Raji (cell line): ENCODE results near the gene COL27A1.

Experiments used
- POLR2A ChIP-seq: IDR thresholded peaks from 2 replicates; pipeline ENCODE4 v1.6.1; 2011; ENCODE audit warnings: low read depth, low read length, control low read depth; ENCODE audit not compliant: insufficient read depth

COL27A1 gene

DNA sequence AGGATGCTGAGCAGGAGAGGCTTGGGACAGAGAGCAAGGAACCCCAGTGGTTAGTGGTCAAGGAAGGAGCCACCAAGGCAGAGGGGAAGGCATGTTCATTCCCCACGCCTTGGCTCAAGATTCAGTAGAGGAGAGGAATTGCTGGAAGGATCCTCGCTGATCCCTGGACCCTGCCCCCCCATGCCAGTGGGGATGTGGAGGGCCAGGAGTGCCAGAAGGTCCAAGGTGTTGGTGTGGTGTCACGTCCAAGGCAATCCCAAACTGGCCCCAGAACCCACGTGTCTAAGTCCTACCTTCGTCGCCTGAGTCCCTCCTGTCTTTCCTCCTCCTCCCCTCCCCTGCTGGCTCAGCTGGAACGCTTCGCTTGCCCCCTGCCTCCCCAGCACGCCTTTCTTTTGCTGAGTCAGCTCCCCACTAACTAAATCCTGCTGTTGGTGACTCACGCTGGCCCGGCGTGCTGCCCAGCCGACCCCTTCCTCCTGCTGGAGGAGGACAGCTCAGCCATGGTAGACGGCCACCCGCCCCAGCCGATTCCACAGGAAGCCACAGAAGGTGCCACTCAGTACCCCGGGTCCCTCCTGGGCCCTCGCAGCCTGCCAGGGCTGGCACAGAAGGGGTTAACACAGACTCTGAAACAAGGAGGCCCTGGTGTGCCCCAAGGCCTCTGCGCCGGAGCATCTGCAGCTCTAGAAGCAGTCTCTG lies 130.0 kb downstream of the COL27A1 start:
- no peak for TF ChIP-seq POLR2A

DNA sequence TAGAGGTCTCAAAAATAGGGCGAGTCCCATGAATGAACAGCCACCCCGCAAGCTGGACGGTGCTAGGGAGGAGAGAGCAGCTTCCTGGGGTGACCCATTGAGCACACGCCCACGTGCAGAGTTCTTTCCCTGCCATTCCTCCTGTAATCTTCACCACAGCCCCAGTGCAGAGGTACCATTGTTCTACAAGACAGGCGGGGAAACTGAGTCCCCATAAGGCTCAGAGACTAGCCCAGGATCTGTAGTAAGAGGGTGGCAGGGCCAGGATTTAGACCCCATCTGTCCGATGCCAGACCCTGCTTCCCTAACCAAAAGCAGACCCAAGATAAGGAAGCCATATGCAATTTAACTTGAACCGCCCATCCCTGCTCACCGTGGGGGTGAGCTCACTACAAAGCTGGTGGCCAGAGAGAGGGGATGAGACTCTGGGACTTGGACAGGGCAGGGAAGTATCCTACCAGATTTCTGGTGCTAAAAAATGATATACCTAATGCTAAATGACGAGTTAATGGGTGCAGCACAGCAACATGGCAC lies 130.9 kb downstream of the COL27A1 start:
- TF ChIP-seq POLR2A: no peak

DNA sequence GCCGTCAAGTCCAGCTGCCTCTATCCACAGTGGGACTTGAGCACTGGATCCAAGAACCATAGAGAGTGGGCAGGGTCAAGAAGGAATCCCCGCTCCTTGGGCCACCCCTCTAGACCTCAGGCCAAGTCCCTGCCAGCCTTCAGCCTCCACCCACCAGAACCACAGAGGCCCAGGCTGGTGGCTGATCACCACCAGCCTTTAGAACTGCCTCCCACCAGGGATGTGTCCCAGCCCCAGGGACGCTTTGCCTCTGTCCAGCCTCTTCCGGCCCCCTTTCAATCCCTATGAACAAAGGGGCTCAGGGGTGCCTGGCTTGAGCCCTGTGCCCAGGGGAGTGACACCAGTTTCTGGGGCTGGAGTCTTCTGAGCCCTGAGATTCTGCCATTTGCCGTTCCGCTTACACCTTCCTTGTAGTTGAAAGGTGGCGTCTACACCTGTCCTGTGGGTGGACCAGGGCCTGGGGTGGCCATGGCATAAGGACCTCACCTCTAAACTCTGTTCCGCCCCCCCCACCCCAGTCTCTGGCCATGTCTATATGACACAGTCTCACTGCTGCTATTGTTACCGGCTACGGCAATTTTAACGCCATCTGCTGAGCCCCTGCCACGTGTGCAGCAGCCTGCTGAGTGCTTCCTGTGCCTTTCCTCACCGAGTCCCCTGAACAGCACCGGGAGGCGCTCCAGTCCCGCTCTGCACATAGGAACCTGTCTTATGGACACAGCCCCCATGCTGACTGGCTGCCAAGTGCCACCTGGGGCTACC lies 131.8 kb downstream of the COL27A1 start:
- no peak for TF ChIP-seq POLR2A

DNA sequence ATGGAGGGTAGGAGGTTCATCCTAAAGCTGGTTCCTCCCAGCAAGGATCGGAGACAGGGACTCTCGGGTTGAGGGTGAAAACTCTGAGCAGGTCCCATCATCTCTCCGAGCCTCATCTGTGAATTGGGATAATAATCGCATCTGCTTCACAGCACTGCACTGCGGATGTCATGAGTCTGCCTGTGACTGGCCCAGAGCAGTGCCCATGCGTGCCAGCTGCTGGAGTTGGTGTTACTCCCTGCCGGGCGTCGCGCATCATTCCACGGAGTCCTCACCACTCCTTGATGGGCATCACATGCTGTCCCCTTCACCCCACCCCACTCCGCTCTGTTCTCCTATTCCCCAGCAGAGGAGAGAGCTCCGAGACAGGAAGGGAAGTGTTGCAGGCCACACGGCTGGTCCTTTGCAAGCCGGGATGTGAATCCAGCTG lies 132.4 kb downstream of the COL27A1 start:
- TF ChIP-seq POLR2A: no peak

DNA sequence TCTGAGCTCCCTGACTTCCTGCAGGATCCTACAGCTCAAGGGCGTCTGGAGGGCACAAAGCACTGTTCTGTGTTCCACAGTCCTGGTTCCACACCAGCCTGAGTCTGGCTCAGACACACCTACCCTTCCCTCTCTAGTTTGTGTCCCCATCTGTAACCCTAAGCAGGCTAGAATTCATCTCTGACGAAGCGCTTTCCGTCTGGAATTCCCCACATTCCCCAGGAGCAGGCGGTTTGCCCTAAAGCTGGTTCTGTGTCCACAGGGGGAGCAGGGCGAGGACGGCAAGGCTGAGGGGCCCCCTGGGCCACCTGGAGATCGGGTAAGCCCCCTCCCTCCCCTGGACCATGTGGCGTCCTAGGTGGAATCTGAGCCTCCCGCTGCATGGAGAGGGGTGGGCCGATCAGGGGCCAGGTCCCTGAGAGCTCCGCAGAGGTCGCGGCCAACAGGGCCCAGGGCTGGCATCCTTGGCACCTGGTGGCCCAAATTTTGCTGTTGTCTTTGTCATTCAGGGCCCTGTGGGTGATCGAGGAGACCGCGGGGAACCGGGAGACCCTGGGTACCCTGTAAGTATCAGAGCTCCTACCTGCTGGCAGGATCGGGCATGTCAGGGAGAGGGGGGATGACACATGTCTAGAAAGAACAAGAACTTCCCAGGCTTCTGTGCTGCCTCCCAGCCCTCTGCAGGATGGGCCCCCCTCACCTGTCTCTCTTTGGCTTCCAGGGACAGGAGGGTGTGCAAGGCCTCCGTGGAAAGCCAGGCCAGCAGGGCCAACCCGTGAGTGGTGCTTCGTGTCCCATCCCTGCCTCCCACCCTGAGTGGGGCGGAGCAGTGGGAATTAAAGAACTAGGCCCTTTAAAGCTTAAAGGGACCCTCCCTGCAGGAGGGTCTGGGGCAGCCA lies 133.1 kb downstream of the COL27A1 start:
- TF ChIP-seq POLR2A: no peak

DNA sequence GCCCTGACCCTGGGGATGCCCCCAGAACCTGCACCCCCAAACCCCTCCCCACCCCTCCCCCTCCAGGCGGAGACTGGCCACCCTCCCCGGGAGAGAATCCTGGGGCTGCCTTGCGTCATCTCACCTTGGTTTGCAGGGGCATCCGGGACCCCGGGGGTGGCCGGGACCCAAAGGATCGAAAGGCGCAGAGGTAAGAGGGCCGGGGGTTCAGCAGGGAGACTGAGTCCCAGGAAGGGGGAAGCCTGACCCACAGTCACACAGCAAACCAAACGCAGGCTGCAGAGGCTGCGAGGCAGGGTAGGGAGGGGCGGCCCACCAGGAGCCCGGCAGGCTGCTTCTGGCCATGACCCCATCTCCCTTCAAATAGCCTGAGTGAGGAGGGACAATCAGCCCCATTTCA lies 133.8 kb downstream of the COL27A1 start:
- TF ChIP-seq POLR2A: no peak

DNA sequence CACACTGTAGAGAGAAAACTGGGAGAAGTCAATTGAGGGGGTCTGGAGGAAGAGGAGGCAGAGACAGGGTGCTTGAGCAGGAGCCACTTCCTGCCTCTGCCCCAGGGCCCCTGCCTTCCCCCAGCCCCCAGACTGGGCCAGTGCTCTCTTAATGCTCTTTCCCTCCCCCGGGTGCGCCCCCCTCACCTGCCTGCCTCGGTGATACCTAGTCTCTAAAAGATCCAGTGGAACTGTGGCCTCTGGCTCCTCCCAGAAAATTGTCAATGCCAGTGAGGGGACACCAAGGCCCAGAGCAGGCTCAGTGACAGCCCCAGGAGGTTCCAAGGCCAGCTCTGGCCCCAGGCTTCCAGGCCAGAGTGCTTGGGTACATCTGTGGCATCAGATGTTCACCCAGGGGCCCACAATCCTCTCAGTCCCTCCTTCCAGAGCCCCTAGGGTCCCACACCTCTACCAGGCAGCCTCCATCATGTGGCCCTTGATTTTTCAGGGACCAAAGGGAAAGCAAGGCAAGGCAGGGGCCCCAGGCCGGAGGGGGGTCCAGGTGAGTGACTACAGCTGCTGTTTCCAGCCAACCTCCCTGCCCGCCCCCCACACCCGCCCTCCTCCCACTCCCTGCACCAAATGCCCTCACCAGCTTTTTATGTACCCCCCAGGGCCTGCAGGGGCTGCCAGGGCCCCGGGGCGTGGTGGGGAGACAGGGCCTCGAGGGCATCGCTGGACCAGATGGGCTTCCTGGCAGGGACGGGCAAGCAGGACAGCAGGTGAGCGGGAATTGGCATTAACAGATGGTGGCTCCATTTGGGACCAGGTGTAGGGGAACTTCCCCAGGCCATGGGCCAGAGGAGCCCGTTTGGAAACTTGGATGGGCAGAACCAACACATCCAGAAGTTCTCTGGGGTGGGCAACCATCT lies 134.5 kb downstream of the COL27A1 start:
- TF ChIP-seq POLR2A: no peak

DNA sequence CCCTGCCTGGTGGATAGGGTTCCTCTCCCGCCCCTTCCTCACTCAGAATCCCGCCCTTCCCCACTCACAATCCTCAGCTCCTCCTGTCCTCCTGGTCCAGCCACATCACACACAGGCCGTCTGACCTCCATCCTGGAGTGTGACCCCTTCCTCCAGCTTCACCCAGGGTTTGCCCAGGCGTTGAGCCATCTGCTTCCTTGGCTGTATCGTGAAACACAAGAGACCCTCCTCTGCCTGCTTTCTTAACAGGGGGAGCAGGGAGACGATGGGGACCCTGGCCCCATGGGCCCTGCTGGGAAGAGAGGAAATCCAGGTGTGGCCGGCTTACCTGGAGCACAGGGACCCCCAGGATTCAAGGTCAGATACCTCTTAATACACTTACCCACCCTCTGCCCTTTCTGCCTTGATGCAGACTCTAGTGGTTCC lies 135.2 kb downstream of the COL27A1 start:
- TF ChIP-seq POLR2A: no peak

DNA sequence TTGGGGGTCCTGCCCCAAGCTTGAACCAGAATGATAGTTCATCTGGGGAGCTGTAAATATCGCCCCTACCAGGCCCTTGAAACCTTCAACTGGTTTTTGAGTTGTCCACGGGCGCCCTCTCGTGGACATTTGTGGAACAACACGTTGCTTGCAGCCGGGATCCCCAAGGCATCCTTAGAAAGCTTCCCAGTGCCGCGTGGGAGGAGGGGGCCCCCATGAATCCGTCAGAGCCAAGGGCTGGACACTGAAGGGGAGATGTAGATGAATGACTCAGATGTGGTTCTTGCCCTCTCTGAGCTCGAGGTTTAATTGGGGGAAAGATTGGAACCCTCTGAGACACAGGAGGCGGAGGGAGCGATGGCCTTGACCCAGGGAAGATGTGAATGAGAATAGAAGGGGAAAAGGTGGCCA lies 135.7 kb downstream of the COL27A1 start:
- no peak for TF ChIP-seq POLR2A

DNA sequence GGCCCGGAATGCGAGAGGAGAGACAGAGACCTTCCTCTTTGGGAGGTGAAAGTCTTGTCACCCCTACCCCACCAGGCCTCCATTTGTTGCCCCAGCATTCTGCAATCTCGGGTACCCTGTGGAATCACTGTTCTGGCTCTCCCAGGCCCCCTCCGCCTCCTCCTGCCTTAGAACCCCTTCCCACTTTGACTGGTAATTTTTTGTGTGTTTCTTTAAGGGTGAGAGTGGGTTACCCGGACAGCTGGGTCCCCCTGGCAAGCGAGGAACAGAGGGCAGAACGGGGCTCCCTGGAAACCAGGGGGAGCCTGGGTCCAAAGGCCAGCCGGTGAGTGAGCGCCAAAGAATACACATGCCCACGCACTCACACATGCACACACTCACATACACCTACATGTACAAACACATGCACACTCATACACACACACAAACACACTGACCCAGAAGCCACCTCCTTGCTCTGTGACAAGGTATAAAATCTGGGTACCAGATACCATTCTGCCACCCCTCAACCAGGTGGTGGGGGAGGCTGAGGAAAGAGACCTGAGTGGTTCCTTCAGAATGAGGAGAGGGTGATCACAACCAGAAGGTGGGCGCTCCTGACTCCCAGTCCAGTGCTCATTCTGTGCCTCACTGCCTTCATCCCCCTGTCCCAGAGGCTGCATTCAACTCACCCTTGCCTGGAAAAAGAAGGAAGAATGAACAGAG lies 136.7 kb downstream of the COL27A1 start:
- TF ChIP-seq POLR2A: no peak

DNA sequence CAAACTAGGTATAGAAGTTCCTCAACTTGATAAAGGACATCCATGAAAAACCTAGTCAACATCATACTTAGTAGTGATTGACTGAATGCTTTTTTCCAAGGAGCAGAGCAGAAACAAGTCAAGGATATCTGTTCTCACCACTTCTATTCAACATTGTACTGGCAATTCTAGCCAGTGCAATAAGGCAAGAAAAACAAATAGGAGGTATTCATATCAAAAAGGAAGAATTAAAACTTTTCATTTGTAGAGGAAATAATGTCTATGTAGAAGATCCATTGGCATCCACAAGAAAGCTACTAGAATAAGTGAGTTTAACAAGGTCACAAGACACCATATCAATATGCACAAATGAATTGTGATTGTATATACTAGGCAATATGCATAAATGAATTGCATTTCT lies 139.3 kb downstream of the COL27A1 start:
- no peak for TF ChIP-seq POLR2A

DNA sequence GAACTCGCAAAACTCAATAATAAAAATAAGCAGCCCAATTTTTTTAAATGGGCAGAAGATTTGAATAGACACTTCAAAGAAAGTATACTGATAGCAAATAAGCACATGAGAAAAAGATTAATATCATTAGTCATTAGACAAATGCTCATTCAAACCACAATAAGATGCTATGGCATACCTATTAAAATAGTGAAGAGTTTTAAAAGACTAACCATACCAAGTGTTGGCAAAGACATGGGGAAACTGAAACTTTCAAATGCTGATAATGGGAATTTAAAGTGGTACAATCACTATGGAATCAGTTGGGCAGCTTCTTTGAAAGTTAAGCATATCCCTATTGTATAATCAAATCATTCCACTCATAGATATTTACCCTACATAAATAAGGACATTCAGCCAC lies 141.0 kb downstream of the COL27A1 start:
- TF ChIP-seq POLR2A: no peak

DNA sequence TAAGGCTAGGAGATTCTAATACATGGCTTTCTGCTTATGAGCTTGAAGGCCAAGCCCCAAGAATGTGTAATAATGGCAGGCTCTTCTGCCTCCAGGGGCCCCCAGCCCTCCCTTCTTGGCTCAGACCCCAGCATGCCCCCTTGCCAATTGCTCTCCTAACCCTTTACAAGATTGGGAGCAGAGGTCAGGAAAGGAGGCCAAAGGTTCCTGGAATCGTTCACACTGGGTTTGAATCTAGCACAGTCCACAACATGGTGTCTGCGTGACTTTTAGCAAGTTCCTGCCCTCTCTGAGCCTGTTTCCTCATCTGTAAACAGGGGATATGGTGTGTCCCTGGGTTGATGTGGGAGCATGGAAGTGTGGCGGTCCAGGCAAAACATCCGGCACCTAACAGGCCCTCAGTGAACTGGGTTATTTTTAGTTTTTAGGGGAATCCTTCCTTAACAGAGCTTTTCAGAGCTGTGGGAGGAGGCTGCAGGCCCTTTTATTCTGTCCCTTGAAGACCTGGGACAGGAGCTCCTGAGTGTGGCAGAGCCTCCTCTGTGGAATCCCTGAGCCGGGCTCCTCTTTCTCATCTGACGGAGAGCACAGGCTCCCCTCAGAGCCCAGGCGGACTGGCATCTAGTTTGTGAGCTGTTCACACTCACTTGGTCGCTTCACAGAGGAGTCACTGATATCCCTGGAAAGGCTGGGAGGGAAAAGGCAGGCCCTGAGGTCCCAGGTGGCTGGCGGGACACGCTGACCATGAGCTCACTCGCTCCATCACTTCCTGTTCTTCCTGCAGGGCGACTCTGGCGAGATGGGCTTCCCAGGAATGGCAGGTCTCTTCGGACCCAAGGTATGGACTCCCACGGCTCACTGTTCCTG lies 144.2 kb downstream of the COL27A1 start:
- no peak for TF ChIP-seq POLR2A
